Measurements from ENCODE around the gene RPS19BP1. TPM values are rescaled to one million over a fixed set of nuclear protein-coding genes. Genes with fewer than 3 reads are reported as not detected.

RPS19BP1 gene
- total and polyA plus RNA-seq, 2 experiments from 2014 or later, result 84.0 to 117 TPM

- no peak overlapping the region for H3K4me3 ChIP-seq
- no peaks in the 10 kb centered on the region for H4K20me1 ChIP-seq (ENCODE audit: insufficient read depth, poor library complexity, severe bottlenecking)
- no peaks in the 10 kb centered on the region for H3K9me2 ChIP-seq (replicated peaks; ENCODE audit: insufficient read depth)
- no peaks in the 10 kb centered on the region for H3K9me3 ChIP-seq (ENCODE audit: low read depth)
- no peaks in the 10 kb centered on the region for H3K36me3 ChIP-seq (replicated peaks; ENCODE audit: insufficient read depth, low read depth)
- H3K27ac ChIP-seq, result no peak overlapping the region
- WGBS (ENCODE audit: low lambda C conversion rate, missing lambda C conversion rate), result 98% methylated on average over 66 of the region's 70 CpGs
- H2AFZ ChIP-seq, result no peak overlapping the region
- TF ChIP-seq EZH2 (IDR thresholded peaks at IDR 0.05; ENCODE audit: borderline replicate concordance) (no peak), EZH2phosphoT487 (IDR thresholded peaks at IDR 0.05; ENCODE audit: low read depth, severe bottlenecking, unreplicated experiment) (no peak)
- TF ChIP-seq, protein P1, sequence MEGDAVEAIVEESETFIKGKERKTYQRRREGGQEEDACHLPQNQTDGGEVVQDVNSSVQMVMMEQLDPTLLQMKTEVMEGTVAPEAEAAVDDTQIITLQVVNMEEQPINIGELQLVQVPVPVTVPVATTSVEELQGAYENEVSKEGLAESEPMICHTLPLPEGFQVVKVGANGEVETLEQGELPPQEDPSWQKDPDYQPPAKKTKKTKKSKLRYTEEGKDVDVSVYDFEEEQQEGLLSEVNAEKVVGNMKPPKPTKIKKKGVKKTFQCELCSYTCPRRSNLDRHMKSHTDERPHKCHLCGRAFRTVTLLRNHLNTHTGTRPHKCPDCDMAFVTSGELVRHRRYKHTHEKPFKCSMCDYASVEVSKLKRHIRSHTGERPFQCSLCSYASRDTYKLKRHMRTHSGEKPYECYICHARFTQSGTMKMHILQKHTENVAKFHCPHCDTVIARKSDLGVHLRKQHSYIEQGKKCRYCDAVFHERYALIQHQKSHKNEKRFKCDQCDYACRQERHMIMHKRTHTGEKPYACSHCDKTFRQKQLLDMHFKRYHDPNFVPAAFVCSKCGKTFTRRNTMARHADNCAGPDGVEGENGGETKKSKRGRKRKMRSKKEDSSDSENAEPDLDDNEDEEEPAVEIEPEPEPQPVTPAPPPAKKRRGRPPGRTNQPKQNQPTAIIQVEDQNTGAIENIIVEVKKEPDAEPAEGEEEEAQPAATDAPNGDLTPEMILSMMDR (IDR thresholded peaks at IDR 0.05; ENCODE audit: poor library complexity), result no peak
- H3K4me1 ChIP-seq (ENCODE audit: insufficient read depth), result peaks cover 4% of the 10 kb centered on the region
- no peaks in the 10 kb centered on the region for H3K27me3 ChIP-seq
- peaks cover 6% of the 10 kb centered on the region for H3K79me2 ChIP-seq
- no peak for DNase-seq (ENCODE audit: low spot score)
- no peak overlapping the region for H3K4me2 ChIP-seq
Measured at GRCh38 chr22:39487826-39488520, 44.6 kb downstream of the RPS19BP1 start.

- peaks cover 4% of the 10 kb centered on the region for H3K4me1 ChIP-seq (ENCODE audit: insufficient read depth)
- TF ChIP-seq, protein P1 (IDR thresholded peaks at IDR 0.05; ENCODE audit: poor library complexity), result no peak
- no peak for TF ChIP-seq EZH2 (IDR thresholded peaks at IDR 0.05; ENCODE audit: borderline replicate concordance)
- H3K27me3 ChIP-seq, result no peaks in the 10 kb centered on the region
- H3K27ac ChIP-seq, result no peak overlapping the region
- H3K9me2 ChIP-seq (replicated peaks; ENCODE audit: insufficient read depth), result no peaks in the 10 kb centered on the region
- no peak for DNase-seq (ENCODE audit: low spot score)
- H3K9me3 ChIP-seq (ENCODE audit: low read depth), result no peaks in the 10 kb centered on the region
- H3K4me3 ChIP-seq, result no peak overlapping the region
- no peaks in the 10 kb centered on the region for H3K36me3 ChIP-seq (replicated peaks; ENCODE audit: insufficient read depth, low read depth)
- H3K79me2 ChIP-seq, result peaks cover 6% of the 10 kb centered on the region
- no peak overlapping the region for H3K4me2 ChIP-seq
- WGBS (ENCODE audit: low lambda C conversion rate, missing lambda C conversion rate), result 92% methylated on average over 34 of the region's 45 CpGs
- H4K20me1 ChIP-seq (ENCODE audit: insufficient read depth, poor library complexity, severe bottlenecking), result no peaks in the 10 kb centered on the region
- H2AFZ ChIP-seq, result no peak overlapping the region
Measured at GRCh38 chr22:39486951-39487825, 45.4 kb downstream of the RPS19BP1 start.

- no peaks in the 10 kb centered on the region for H3K4me1 ChIP-seq (ENCODE audit: insufficient read depth)
- H3K9me2 ChIP-seq (replicated peaks; ENCODE audit: insufficient read depth), result no peaks in the 10 kb centered on the region
- TF ChIP-seq, protein P1 (IDR thresholded peaks at IDR 0.05; ENCODE audit: poor library complexity), result no peak
- TF ChIP-seq EZH2phosphoT487 (IDR thresholded peaks at IDR 0.05; ENCODE audit: low read depth, severe bottlenecking, unreplicated experiment), result no peak
- TF ChIP-seq EZH2 (IDR thresholded peaks at IDR 0.05; ENCODE audit: borderline replicate concordance), result no peak
- no peak overlapping the region for H3K27ac ChIP-seq
- 88% methylated on average over 3 of the region's 3 CpGs for WGBS (ENCODE audit: low lambda C conversion rate, missing lambda C conversion rate)
- H2AFZ ChIP-seq, result no peak overlapping the region
- H3K4me3 ChIP-seq, result no peak overlapping the region
- no peak overlapping the region for H3K4me2 ChIP-seq
- H4K20me1 ChIP-seq (ENCODE audit: insufficient read depth, poor library complexity, severe bottlenecking), result no peaks in the 10 kb centered on the region
- H3K27me3 ChIP-seq, result no peaks in the 10 kb centered on the region
- H3K9me3 ChIP-seq (ENCODE audit: low read depth), result no peaks in the 10 kb centered on the region
- peaks cover 32% of the 10 kb centered on the region for H3K79me2 ChIP-seq
- DNase-seq (ENCODE audit: low spot score), result no peak
- no peaks in the 10 kb centered on the region for H3K36me3 ChIP-seq (replicated peaks; ENCODE audit: insufficient read depth, low read depth)
Measured at GRCh38 chr22:39482768-39483167, 49.8 kb downstream of the RPS19BP1 start.

Data from hepatocyte (in vitro differentiated cells).